DLD1 (cell line): Measurements from ENCODE around the gene RASD2.

ENCODE experiments used
- in situ Hi-C: cut with HindIII; loops from 2 replicates; pipeline ENCODE4 v1.10.0; 2017; ENCODE audit warnings: low sequenced_read_pairs

The RASD2 gene

DNA sequence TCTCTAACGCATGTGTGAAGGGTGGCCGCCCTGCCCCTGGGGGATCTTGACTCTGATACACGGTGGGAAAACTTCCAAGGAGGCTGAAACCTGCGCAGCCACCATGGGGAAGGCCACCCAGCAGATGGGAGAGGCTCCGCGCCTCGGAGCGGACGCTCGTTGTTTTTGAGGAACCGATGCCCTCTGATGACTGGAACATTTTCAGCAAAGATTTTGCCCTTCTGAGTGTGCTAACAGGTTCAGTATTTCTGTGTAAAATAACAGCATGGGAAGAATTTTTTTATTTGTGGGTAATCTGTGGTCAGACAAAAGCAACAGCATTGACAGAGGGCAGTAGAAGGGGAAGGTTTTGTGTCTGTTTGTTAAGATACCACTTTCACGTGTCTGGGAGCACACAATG, 59.8 kb downstream of the RASD2 start:
- in situ Hi-C loops: no loop called here

DNA sequence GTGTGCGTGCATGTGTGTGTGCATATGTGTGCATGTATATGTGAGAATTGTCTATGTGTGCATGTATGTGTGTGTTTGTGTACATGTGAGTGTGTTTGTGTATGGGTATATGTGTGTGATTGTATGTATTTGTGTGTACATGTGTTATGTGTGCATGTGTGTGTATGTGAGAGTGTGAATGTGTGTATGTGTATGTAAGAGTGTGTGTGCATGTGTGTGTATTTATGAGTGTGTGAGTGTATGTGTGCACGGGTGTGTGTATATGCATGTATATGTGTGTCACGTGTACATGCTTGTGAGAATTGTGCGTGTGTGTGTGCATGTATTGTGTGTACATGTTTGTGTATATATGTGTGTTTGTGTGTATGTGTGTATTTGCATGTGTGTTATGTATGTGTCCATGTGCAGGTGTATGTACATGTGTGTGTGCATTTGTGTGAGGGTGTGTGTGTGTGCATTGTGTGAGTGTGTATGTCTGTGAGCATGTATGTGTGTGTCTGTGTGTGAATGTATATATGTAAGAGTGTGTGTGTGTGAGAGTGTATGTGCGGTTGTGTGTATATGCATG, 60.5 kb downstream of the RASD2 start:
- in situ Hi-C loops: no loop called here

DNA sequence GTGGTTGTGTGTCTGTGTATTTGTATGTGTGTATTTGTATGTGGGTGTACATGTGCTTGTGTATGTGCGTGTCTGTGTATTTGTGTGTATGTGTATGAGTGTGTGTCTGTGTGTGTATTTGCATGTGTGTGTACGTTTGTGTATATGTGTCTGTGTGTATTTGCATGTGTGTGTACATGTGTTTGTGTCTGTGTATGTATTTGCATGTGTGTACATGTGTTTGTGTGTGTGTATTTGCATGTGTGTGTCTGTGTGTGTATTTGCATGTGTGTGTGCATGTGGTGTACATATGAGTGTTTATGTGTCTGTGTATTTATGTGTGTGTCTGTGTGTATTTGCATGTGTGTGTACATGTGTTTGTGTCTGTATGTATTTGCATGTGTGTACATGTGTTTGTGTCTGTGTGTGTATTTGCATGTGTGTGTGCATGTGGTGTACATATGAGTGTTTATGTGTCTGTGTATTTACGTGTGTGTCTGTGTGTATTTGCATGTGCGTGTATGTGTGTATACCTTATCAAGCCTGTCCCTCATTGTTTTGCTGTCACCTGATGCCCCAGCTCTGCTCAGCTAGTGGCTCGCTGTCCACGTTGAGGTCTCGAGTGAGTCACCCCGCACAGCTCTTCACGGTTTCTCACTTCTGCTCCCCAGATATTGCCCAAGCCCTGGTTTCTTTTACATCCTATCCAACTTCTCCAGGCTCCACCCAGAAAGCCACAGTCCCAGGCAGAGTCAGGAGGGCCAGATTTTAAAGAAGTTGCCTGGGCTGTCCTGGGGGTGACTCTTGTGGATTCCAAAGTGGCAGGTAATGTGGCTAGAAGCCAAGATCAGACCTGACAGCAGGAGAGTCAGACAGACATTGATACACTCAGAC, 61.3 kb downstream of the RASD2 start:
- in situ Hi-C loops: no loop called here
